IMR-90 (cell line): ENCODE data around the gene MXRA8. TPM values are rescaled to one million over a fixed set of nuclear protein-coding genes. Genes with fewer than 3 reads are reported as not detected.
A peak's percentile ranks its signal among the peaks of the same experiment; 100 is the strongest.

Source experiments
- ATAC-seq: fragments of 200-7000 bp; cut with Tn5 transposase; 2 replicates; pipeline ENCODE4 v1.9.1; 2020; ENCODE audit warnings: low read depth, mild to moderate bottlenecking, moderate library complexity
- BruUV-seq: library from RNA; stranded (reverse); fragments of 400-500 nt; replicated peaks from 2 replicates; lab custom pipeline; 2021; lab: Mats Ljungman, UMichigan
- CTCF ChIA-PET: fragments of 300-600 bp; formaldehyde crosslinking; extraction: SDS; loops from one replicate; lab custom pipeline; 2021; ENCODE audit warnings: antibody characterized with exemption; lab: Yijun Ruan, JAX
- POLR2A ChIA-PET: fragments of 300-600 bp; sonication (Branson Sonifier 250); formaldehyde crosslinking; loops from one replicate; lab custom pipeline; 2022; ENCODE audit warnings: antibody characterized with exemption; ENCODE audit not compliant: unreplicated experiment; lab: Charles Lee
- DNase-seq: peaks from one replicate; pipeline ENCODE4 v3.0.0; 2013
- H2AFZ ChIP-seq: replicated peaks from 2 replicates; pipeline ENCODE3; 2013; ENCODE audit warnings: low read length, mild to moderate bottlenecking; ENCODE audit not compliant: poor library complexity
- H2AK5ac ChIP-seq: 2 replicates; pipeline ENCODE4 v1.6.1; 2013; ENCODE audit warnings: low read depth, low read length, inconsistent platforms
- H2AK9ac ChIP-seq: replicated peaks from 2 replicates; pipeline ENCODE3; 2013; ENCODE audit warnings: mild to moderate bottlenecking, low read depth, low read length, moderate library complexity; ENCODE audit not compliant: poor library complexity
- H2BK120ac ChIP-seq: 2 replicates; pipeline ENCODE4 v1.6.1; 2013; ENCODE audit warnings: low read depth, low read length, inconsistent platforms
- H2BK15ac ChIP-seq: 3 replicates; pipeline ENCODE4 v1.6.1; 2013; ENCODE audit warnings: low read depth, low read length, inconsistent platforms
- H2BK20ac ChIP-seq: 2 replicates; pipeline ENCODE4 v1.6.1; 2013; ENCODE audit warnings: low read depth, mild to moderate bottlenecking, inconsistent platforms, low read length, moderate library complexity
- H2BK5ac ChIP-seq: 2 replicates; pipeline ENCODE4 v1.6.1; 2013; ENCODE audit warnings: mild to moderate bottlenecking, low read depth, low read length, inconsistent platforms; ENCODE audit not compliant: poor library complexity, severe bottlenecking
- H3K14ac ChIP-seq: replicated peaks from 2 replicates; pipeline ENCODE4 v1.6.1; 2013; ENCODE audit warnings: low read depth, low read length, inconsistent platforms
- H3K18ac ChIP-seq: 2 replicates; pipeline ENCODE4 v1.6.1; 2013; ENCODE audit warnings: low read depth, low read length, control low read depth
- H3K23ac ChIP-seq: 2 replicates; pipeline ENCODE4 v1.6.1; 2013; ENCODE audit warnings: low read depth, low read length, inconsistent platforms
- H3K27ac ChIP-seq: 2 replicates; pipeline ENCODE4 v1.5.1; 2013; ENCODE audit warnings: mild to moderate bottlenecking, control low read depth, low read length; ENCODE audit not compliant: insufficient read depth
- H3K27me3 ChIP-seq: 2 replicates; pipeline ENCODE4 v1.6.1; 2013; ENCODE audit warnings: low read length; ENCODE audit not compliant: control insufficient read depth, insufficient read depth
- H3K36me3 ChIP-seq: 2 replicates; pipeline ENCODE4 v1.6.1; 2013; ENCODE audit warnings: low read length, mixed read lengths; ENCODE audit not compliant: control insufficient read depth, insufficient read depth
- H3K4ac ChIP-seq: 2 replicates; pipeline ENCODE4 v1.6.1; 2013; ENCODE audit warnings: low read depth, low read length, inconsistent platforms
- H3K4me1 ChIP-seq: 2 replicates; pipeline ENCODE4 v1.6.1; 2013; ENCODE audit warnings: low read length, mixed read lengths; ENCODE audit not compliant: control insufficient read depth, insufficient read depth
- H3K4me2 ChIP-seq: 2 replicates; pipeline ENCODE4 v1.6.1; 2013; ENCODE audit warnings: low read depth, mild to moderate bottlenecking, control low read depth, low read length, moderate library complexity
- H3K4me3 ChIP-seq: 2 replicates; pipeline ENCODE4 v1.5.1; 2013; ENCODE audit warnings: low read depth, mild to moderate bottlenecking, control low read depth, low read length, moderate library complexity; ENCODE audit not compliant: insufficient read depth
- H3K56ac ChIP-seq: 2 replicates; pipeline ENCODE4 v1.6.1; 2013; ENCODE audit warnings: low read length, inconsistent platforms; ENCODE audit not compliant: insufficient read depth; ENCODE audit errors: extremely low read depth
- H3K79me1 ChIP-seq, 2 experiments: 2 replicates each; pipeline ENCODE4 v1.6.1; 2013; ENCODE audit warnings: low read length in 2 of 2, inconsistent platforms in 1 of 2, low read depth in 1 of 2
- H3K9ac ChIP-seq: 2 replicates; pipeline ENCODE4 v1.6.1; 2013; ENCODE audit warnings: low read depth, low read length, control low read depth
- H3K9me1 ChIP-seq: 2 replicates; pipeline ENCODE4 v1.6.1; 2013; ENCODE audit warnings: low read length, inconsistent platforms; ENCODE audit not compliant: insufficient read depth
- H3K9me3 ChIP-seq: 2 replicates; pipeline ENCODE4 v1.6.1; 2013; ENCODE audit warnings: low read length; ENCODE audit not compliant: control insufficient read depth, insufficient read depth
- H4K20me1 ChIP-seq: 2 replicates; pipeline ENCODE4 v1.6.1; 2013; ENCODE audit warnings: low read length, inconsistent platforms; ENCODE audit not compliant: insufficient read depth
- H4K5ac ChIP-seq: 2 replicates; pipeline ENCODE4 v1.6.1; 2013; ENCODE audit warnings: mild to moderate bottlenecking, low read depth, low read length, control low read depth
- H4K8ac ChIP-seq, 2 experiments: 2 replicates each; pipeline ENCODE4 v1.6.1; 2013; ENCODE audit warnings: low read depth in 2 of 2, low read length in 2 of 2, control low read depth in 1 of 2, inconsistent platforms in 1 of 2
- H4K91ac ChIP-seq: 2 replicates; pipeline ENCODE4 v1.6.1; 2013; ENCODE audit warnings: low read depth, low read length, inconsistent platforms; ENCODE audit not compliant: insufficient read depth
- BHLHE40 ChIP-seq: fragments of 150-350 bp; IDR thresholded peaks from 2 replicates; pipeline ENCODE4 v1.6.1; 2016; ENCODE audit warnings: mild to moderate bottlenecking, low read depth, low read length
- FOS ChIP-seq: fragments of 150-350 bp; IDR thresholded peaks from 2 replicates; pipeline ENCODE4 v1.6.1; 2016; ENCODE audit warnings: low read depth, low read length
- MAFK ChIP-seq: IDR thresholded peaks from 2 replicates; pipeline ENCODE4 v1.6.1; 2012; ENCODE audit warnings: low read depth, low read length, improper control_type of control experiment
- MAZ ChIP-seq: IDR thresholded peaks from 2 replicates; pipeline ENCODE4 v1.6.1; 2012; ENCODE audit warnings: low read depth, mild to moderate bottlenecking, low read length, improper control_type of control experiment, moderate library complexity, borderline replicate concordance
- MXI1 ChIP-seq: IDR thresholded peaks from 2 replicates; pipeline ENCODE4 v1.6.1; 2012; ENCODE audit warnings: low read depth, mild to moderate bottlenecking, low read length, moderate library complexity, borderline replicate concordance
- NFE2L2 ChIP-seq: fragments of 150-350 bp; IDR thresholded peaks from 2 replicates; pipeline ENCODE4 v1.6.1; 2016; ENCODE audit warnings: low read depth, mild to moderate bottlenecking, low read length
- POLR2A ChIP-seq: IDR thresholded peaks from 2 replicates; pipeline ENCODE4 v1.6.1; 2012; ENCODE audit warnings: mild to moderate bottlenecking, low read depth, low read length
- RCOR1 ChIP-seq: IDR thresholded peaks from 2 replicates; pipeline ENCODE4 v1.6.1; 2012; ENCODE audit warnings: mild to moderate bottlenecking, low read length, improper control_type of control experiment; ENCODE audit not compliant: insufficient replicate concordance
- SMC3 ChIP-seq: fragments of 150-350 bp; IDR thresholded peaks from 2 replicates; pipeline ENCODE4 v1.6.1; 2016; ENCODE audit warnings: low read depth, mild to moderate bottlenecking, antibody characterized with exemption, low read length, moderate library complexity
- whole genome bisulfite sequencing, 2 experiments: methylation state at CpG; one replicate each; pipeline versions ENCODE4 v1.1.5 to v1.1.7; 2013; ENCODE audit warnings: missing lambda C conversion rate in 2 of 2; ENCODE audit not compliant: insufficient read length in 1 of 2; ENCODE audit errors: extremely low coverage in 2 of 2; 5-methylcytosine and 5-hydroxymethylcytosine counted together
- dilution Hi-C: fragments of 300-500 bp; cut with HindIII; formaldehyde crosslinking; loops from one replicate; pipeline ENCODE4 v1.14.3; 2018; ENCODE audit warnings: low sequenced_read_pairs; ENCODE audit not compliant: unreplicated experiment
- in situ Hi-C: fragments of 300-500 bp; cut with MboI; formaldehyde crosslinking; loops from 3 replicates; pipeline ENCODE4 v1.14.3; 2019; ENCODE audit warnings: low sequenced_read_pairs, inconsistent platforms, mixed read lengths
- intact Hi-C: fragments of 100-400 bp; cut with micrococcal nuclease; formaldehyde crosslinking; loops from 2 replicates; pipeline ENCODE4 v1.10.0; 2022
- polyA plus RNA-seq, 3 experiments: library from polyadenylated mRNA; depleted of rRNA; stranded (reverse); fragments of >200 nt; gene quantifications; 2 replicates each; pipeline ENCODE4 v1.2.3, GENCODE V29; 2012; ENCODE audit warnings: low replicate concordance in 1 of 3
- total RNA-seq: library from RNA; depleted of rRNA; stranded (reverse); fragments of >200 nt; gene quantifications from 2 replicates; pipeline ENCODE4 v1.2.3, GENCODE V29; 2012
- TF ChIP-seq, protein P1 (sequence below): fragments of 150-350 bp; IDR thresholded peaks from 2 replicates; pipeline ENCODE4 v1.6.1; 2017; ENCODE audit warnings: mild to moderate bottlenecking, antibody characterized with exemption, low read length, low read depth
- TF ChIP-seq, protein P2 (sequence below): fragments of 150-350 bp; IDR thresholded peaks from 2 replicates; pipeline ENCODE4 v1.6.1; 2016; ENCODE audit warnings: low read depth, mild to moderate bottlenecking, low read length, moderate library complexity, borderline replicate concordance
- TF ChIP-seq, protein P3 (sequence below): conservative IDR thresholded peaks from 2 replicates; pipeline ENCODE4 v1.5.1; 2012; ENCODE audit warnings: mild to moderate bottlenecking, low read depth, low read length, improper control_type of control experiment

Gene MXRA8
- total and polyA plus RNA-seq, 2 of the 4 experiments (the other 2 are of a cell fraction), result 92.5 to 469 TPM

DNA sequence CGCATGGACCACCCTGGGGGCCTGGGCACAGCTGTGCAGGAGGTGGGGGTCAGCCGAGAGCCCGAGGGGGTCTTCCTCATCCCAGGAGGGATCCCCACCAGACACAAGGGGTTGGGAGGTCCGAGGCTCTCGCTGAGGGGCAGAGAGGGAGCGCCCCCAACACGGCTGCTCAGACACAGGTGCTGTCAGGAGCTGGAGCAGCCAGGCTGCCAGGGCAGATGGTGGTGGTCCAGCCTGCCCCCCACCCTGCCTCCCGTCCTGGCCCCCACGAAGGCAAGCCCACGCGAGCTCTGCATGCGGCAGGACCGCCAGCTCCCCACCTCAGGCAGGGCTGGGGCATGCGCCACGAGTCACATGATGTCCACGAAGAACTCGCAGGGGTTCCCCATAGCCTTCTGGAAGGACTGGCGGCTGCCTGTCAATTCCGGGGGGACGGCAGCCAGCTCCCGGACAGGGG, 22.5 kb downstream of the MXRA8 start:
- ATAC-seq, result no peak
- H3K4ac ChIP-seq, result no peak overlapping the region
- H3K18ac ChIP-seq, result no peak overlapping the region
- ChIA-PET POLR2A (no interaction called here), CTCF (no interaction called here)
- no peak overlapping the region for H2BK120ac ChIP-seq
- H4K5ac ChIP-seq, result no peak overlapping the region
- no peak overlapping the region for H2BK15ac ChIP-seq
- peaks cover 4% of the 10 kb centered on the region for H3K9me1 ChIP-seq
- H4K8ac ChIP-seq, result no peak overlapping the region
- no peaks in the 10 kb centered on the region for H3K27me3 ChIP-seq
- H3K36me3 ChIP-seq, result peaks cover 40% of the 10 kb centered on the region
- in situ Hi-C loops (no loop called here), dilution Hi-C loops (no loop called here), intact Hi-C loops (no loop called here)
- no peak overlapping the region for H2BK5ac ChIP-seq
- H2AFZ ChIP-seq, result no peak overlapping the region
- H2BK20ac ChIP-seq, result no peak overlapping the region
- no peaks in the 10 kb centered on the region for H3K9me3 ChIP-seq
- H3K4me1 ChIP-seq, result no peaks in the 10 kb centered on the region
- no peak overlapping the region for H3K27ac ChIP-seq
- no peak overlapping the region for H3K9ac ChIP-seq
- no peak overlapping the region for H3K14ac ChIP-seq
- TF ChIP-seq RCOR1 (no peak), MAZ (no peak), MAFK (no peak), NFE2L2 (no peak), POLR2A (no peak), FOS (no peak), SMC3 (no peak), MXI1 (no peak), BHLHE40 (no peak)
- TF ChIP-seq, protein P1, sequence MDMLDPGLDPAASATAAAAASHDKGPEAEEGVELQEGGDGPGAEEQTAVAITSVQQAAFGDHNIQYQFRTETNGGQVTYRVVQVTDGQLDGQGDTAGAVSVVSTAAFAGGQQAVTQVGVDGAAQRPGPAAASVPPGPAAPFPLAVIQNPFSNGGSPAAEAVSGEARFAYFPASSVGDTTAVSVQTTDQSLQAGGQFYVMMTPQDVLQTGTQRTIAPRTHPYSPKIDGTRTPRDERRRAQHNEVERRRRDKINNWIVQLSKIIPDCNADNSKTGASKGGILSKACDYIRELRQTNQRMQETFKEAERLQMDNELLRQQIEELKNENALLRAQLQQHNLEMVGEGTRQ, result no peak
- TF ChIP-seq, protein P2, sequence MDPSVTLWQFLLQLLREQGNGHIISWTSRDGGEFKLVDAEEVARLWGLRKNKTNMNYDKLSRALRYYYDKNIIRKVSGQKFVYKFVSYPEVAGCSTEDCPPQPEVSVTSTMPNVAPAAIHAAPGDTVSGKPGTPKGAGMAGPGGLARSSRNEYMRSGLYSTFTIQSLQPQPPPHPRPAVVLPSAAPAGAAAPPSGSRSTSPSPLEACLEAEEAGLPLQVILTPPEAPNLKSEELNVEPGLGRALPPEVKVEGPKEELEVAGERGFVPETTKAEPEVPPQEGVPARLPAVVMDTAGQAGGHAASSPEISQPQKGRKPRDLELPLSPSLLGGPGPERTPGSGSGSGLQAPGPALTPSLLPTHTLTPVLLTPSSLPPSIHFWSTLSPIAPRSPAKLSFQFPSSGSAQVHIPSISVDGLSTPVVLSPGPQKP, result no peak
- TF ChIP-seq, protein P3, sequence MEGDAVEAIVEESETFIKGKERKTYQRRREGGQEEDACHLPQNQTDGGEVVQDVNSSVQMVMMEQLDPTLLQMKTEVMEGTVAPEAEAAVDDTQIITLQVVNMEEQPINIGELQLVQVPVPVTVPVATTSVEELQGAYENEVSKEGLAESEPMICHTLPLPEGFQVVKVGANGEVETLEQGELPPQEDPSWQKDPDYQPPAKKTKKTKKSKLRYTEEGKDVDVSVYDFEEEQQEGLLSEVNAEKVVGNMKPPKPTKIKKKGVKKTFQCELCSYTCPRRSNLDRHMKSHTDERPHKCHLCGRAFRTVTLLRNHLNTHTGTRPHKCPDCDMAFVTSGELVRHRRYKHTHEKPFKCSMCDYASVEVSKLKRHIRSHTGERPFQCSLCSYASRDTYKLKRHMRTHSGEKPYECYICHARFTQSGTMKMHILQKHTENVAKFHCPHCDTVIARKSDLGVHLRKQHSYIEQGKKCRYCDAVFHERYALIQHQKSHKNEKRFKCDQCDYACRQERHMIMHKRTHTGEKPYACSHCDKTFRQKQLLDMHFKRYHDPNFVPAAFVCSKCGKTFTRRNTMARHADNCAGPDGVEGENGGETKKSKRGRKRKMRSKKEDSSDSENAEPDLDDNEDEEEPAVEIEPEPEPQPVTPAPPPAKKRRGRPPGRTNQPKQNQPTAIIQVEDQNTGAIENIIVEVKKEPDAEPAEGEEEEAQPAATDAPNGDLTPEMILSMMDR, result no peak
- no peak overlapping the region for H3K4me3 ChIP-seq
- no peak overlapping the region for H2AK5ac ChIP-seq
- no peak for DNase-seq
- no peak overlapping the region for H3K56ac ChIP-seq
- no peak overlapping the region for H2AK9ac ChIP-seq
- peaks cover 4 to 9% of the 10 kb centered on the region in 2 experiments for H3K79me1 ChIP-seq
- no peak overlapping the region for H3K4me2 ChIP-seq
- 100% methylated on average over 2 of the region's 21 CpGs; no CpG with 5 or more reads in 1 of the 2 experiments for WGBS, 2 experiments
- no peak overlapping the region for H4K91ac ChIP-seq
- BruUV-seq, result TSS peak; percentile 64
- H3K23ac ChIP-seq, result no peak overlapping the region
- H4K20me1 ChIP-seq, result peaks cover 7% of the 10 kb centered on the region
